GM18858 (cell line): ENCODE measurements around the gene AKAP14.
A peak's percentile ranks its signal among the peaks of the same experiment; 100 is the strongest.
"Not testable (repeated sequence)": the region's sequence is repeated elsewhere in the genome, so short reads cannot be mapped to it uniquely, and the experiment has no call there.

ENCODE experiments used
- ATAC-seq: cut with Tn5 transposase; IDR thresholded peaks from one replicate; pipeline ENCODE4 v1.9.1; 2021; ENCODE audit not compliant: unreplicated experiment

The AKAP14 gene

DNA sequence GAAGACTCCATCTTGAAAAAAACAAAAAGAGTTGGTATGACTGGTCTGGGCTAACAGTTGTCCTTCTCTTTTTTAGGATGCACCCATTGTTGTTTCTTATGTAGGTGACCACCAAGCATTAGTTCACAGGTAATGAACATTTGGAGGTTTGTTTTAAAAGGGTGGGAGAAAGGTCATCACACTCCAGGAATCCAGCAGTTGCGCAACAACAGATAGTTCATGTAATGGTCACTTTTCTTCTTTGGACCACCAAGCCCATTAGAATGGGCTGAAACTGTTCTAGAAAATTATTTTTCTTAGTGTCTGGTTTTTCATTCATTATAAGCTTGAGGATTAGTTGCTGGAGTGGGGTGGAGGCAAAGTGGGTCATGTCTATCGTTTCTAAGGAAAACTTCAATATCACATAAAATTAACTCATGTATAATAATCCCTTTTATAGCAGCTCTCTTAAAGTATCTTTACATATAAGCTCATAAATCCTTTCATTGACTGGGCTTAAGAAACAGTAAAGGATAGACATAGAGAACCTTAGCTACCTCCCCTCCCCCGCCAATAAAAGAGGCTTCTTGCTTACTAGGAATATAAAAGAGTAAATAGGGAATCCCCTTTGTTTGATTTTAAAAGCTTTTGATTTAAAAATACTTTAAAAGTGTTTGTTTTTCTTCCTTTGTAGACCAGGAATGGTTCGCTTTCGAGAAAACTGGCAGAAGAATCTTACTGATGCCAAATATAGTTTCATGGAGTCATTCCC, 24.3 kb downstream of the AKAP14 start:
- no peak for ATAC-seq

DNA sequence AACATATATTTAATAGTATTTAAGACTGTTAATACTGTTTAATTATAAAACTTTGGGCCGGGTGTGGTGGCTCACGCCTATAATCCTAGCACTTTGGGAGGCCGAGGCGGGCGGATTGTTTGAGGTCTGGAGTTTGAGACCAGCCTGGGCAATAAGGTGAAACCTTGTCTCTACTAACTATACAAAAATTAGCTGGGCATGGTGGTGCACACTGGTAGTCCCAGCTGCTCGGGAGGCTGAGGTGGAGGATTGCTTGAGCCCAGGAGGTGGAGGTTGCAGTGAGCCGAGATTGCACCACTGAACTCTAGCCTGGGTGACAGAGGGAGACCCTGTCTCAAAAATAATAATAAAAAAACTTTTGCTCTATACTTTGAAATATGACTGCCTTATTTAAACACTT, 26.7 kb downstream of the AKAP14 start:
- ATAC-seq, result not testable (repeated sequence)

DNA sequence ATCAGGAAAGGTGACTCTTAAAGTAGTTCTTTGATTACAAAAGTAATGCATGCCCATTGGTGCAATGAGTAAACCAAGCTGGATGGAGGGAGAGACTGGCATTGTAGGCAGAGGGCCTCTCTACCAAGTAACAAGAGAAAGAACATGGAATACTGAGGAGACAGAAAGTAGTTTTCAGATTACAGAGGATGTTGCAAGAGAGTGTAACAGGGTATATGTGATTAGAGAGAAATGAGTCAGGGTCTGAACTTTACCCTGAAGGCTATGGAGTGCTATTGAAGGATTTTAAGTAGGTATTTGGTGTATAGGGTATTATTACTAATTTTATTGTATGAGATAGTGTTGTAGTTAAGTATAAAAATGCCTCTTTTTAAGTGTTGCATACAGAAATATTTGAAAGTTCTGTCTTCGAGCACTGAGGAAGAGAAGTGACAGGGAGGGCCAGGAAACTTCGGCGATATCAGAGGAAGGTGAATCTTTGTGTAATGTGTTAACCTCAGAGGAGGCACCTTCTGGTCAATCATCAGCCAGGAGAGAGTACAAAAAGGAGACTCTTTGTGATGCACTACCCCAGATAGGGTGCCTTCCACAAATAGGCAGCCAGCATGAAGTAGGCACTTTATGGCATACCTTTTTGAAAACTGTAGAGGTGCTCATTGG, 39.7 kb downstream of the AKAP14 start:
- no peak for ATAC-seq

DNA sequence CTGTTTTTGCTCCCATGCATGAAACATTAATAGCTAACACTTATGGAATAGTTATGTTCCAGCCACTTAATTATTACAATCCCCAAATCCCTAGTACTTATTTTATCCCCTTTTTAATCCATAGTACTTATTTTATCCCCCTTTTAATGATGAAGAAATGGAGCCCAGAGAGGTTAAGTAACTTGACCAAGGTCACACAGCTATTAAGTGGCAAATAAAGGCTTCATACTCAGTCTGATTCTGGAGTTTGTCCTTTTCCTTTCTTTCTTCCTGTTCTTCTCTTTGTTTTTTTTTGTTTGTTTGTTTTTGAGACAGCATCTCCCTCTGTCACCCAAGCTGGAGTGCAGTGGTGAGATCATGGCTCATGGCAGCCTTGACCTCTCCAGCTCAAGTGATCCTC, 45.6 kb downstream of the AKAP14 start:
- no peak for ATAC-seq

DNA sequence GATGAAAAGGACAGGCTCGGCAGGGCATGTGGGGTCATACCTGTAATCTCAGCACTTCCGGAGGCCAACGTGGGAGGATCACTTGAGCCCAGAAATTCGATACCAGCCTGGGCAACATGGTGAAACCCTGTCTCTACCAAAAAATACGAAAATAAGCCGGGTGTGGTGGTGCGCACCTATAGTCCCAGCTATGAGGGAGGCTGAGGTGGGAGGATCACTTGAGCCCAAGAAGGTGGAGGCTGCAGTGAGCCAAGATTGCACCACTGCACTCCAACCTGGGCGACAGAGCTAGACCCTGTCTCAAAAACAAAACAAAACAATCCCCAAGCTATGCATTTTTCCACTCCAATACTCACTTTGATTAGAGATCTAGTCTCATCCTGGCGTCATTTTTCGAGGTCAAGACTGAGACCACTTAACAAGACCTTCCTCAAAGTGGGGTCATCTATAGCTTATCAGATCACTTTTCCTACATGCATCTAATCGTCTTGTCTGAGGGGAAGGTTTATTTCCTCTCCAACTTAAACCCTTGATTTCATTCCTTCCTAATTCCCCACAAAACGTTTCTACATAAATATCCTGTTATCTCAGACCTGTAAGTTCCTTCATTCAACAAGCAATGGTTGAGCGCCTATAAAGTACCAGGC, 46.6 kb downstream of the AKAP14 start:
- ATAC-seq, result no peak

DNA sequence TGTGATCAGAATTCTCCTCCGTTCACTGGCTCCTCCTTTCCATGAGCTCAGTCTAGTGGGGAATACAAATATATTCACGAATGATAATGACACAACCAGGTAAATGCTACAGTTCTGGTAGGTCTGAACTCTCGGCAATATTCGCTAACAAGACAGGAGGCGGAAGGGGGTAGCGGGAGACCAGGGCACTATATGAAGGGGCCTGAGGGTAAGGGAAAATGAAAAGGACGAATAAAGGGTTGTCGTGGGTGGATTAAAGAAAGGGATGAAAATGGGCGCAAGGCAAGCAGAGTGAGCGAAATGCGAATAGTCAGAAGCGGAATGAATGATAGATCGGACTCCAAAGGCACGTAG, 47.1 kb downstream of the AKAP14 start:
- ATAC-seq, result no peak

DNA sequence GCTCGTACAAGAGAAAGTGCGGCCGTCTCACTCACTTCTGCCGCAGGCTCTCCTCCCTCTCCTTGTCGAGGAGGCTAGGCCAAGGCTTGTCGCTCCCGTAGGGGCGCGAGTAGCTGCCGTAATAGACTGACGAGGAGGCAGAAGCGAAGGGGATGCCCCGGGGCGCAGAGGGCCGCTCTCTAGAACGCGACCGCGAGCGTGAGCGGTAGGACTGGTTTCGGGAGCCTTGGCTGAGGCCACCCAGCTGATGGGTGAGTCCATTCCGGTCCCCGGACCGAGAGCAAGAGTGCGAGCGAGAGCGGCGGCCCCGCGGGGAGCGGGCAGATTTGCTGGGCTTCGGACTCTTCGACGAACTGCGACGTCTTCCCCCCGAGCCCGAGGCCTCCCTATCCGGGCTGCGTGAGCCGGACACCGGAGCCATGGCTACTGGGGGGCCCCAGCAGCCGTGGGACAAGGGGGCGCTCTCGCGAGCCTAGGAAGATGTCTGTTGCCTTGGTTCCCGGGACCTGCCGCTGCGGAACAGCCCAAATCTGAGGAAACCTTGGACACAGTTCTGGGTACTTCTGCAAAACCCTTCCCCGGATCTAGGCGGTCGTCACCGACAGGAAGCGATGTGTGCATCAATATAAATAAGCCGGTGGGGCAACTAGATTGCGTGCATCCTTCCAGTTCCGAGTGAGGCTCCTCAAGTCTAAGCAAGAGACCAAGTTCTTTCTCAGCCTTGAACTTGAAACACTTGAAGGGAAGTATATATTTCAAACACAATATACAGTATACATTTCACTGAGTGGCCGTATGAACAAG, 47.7 kb downstream of the AKAP14 start, which contains the start of gene NKAP:
Gene NKAP (minus strand): TSS at position 567 of the 804 bp plus-strand sequence. CDS start 146 bp downstream, at position 421.
- ATAC-seq, result peak; percentile 72

DNA sequence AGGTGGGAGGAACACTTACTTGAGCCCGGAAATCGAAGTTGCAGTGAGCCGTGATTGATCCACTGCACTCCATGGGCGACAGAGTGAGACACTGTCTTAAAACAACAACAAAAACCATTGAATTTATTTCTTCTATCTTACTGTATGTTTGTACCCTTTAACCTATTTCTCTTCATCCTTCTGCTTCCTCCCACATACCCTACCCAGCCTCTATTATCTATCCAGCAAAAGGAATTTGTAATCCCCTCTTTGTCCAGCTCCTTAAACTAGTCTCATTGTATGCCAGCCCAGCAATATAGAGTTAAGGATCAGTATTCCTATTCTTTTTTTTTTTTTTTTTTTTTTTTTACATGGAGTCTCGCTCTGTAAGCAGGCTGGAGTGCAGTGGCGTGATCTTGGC, 49.8 kb downstream of the AKAP14 start:
- ATAC-seq, result no peak

DNA sequence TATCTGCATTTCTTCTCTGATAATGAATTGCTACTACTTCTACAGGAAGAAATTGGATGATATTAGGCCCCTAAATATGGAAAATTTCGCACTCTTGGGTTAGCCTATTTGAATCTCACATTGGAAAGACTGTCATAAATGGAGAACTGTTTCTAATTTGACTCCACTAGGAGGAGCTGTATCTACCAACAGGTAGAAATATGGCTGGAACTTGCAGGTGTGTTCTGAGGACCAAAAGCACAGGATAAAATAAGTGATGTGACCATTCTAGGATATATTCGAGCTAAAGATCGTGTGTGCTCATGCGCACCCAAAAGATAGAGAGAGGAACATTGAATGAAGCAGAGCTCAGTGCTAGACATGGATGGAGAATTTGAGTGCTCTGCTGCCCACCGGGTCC, 52.7 kb downstream of the AKAP14 start:
- ATAC-seq, result no peak

DNA sequence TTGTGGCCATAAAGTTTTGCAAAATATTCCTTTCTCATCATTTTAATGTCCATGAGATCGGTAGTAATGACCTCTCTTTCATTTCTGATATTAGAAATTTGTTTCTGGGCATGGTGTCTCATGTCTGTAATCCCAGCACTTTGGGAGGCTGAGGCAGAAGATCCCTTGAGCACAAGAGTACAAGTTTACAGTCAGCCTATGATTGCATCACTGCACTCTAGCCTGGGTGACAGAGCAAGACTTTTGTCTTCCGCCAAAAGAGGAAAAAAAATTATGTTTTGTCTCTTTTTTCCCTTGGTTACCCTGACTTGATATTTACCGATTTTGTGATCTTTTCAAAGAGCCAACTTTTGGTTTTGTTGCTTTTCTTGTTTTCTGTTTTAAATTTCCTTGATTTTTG, 58.7 kb downstream of the AKAP14 start:
- no peak for ATAC-seq

DNA sequence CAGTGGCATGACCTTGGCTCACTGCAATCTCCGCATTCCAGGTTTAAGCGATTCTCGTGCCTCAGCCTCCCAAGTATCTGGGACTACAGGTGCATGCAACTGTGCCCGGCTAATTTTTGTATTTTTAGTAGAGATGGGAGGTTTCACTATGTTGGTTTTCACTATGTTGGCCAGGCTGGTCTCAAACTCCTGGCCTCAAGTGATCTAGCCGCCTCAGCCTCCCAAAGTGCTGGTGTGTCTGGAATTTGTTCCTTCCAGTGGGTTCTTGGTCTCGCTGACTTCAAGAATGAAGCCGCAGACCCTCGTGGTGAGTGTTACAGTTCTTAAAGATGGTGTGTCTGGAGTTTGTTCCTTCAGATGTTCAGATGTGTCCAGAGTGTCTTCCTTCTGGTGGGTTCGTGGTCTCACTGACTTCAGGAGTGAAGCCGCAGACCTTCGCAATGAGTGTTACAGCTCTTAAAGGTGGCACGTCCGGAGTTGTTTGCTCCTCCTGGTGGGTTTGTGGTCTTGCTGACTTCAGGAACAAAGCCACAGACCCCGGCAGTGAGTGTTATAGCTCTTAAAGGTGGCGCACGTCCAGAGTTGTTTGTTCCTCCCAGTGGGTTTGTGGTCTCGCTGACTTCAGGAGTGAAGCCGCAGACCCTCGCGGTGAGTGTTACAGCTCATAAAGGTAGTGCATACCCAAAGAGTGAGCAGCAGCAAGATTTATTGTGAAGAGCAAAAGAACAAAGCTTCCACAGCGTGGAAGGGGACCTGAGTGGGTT, 60.3 kb downstream of the AKAP14 start:
- ATAC-seq, result not testable (repeated sequence)

DNA sequence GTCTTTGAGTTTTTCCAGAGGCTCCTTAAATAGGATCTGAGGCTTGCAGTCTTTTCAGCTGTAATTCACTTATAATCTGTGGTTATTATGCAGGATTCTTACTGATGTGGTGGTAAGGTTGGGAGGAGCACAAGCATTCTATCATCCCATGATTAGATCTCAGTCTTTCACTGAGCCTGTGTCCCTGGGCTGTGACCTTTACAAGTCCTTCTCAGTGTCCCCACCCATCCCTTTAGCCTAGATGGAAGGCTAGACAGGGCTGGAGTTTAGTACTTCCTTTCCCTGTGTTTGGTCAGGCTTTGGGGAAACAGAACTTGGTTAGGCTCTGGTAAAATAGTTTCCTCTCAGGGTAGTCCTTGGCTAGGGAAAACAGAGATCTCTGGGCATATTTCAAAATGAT, 64.9 kb downstream of the AKAP14 start:
- no peak for ATAC-seq

DNA sequence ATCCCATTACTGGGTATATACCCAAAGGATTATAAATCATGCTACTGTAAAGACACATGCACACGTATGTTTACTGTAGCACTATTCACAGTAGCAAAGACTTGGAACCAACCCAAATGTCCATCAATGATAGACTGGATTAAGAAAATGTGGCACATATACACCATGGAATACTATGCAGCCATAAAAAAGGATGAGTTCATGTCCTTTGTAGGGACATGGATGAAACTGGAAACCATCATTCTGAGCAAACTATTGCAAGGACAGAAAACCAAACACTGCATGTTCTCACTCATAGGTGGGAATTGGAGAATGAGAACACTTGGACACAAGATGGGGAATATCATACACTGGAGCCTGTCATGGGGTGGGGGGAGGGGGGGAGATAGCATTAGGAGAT, 71.1 kb downstream of the AKAP14 start:
- ATAC-seq, result not testable (repeated sequence)
